Karpas-422 (cell line): Measurements from ENCODE around the gene MAPT. TPM values are rescaled to one million over a fixed set of nuclear protein-coding genes. Genes with fewer than 3 reads are reported as not detected.

ENCODE experiments used
- DNase-seq: peaks from one replicate; pipeline ENCODE4 v3.0.0-alpha.2; 2015
- H2AFZ ChIP-seq: fragments of 200-600 bp; sonication (generic); 2 replicates; pipeline ENCODE4 v1.6.1; 2014; ENCODE audit warnings: antibody characterized with exemption, low read length, mixed read lengths
- H3K27ac ChIP-seq: fragments of 200-600 bp; sonication (generic); 2 replicates; pipeline ENCODE4 v1.5.1; 2014; ENCODE audit warnings: mild to moderate bottlenecking, low read length, moderate library complexity
- H3K27me3 ChIP-seq: fragments of 200-600 bp; sonication (generic); 2 replicates; pipeline ENCODE4 v1.6.1; 2014; ENCODE audit warnings: low read length, mixed read lengths
- H3K36me3 ChIP-seq: fragments of 200-600 bp; sonication (generic); 2 replicates; pipeline ENCODE4 v1.6.1; 2014; ENCODE audit warnings: low read length, mixed read lengths; ENCODE audit not compliant: insufficient read depth
- H3K4me1 ChIP-seq: fragments of 200-600 bp; sonication (generic); 2 replicates; pipeline ENCODE4 v1.6.1; 2014; ENCODE audit warnings: mild to moderate bottlenecking, low read length, mixed read lengths
- H3K4me2 ChIP-seq: fragments of 200-600 bp; sonication (generic); 2 replicates; pipeline ENCODE4 v1.6.1; 2014; ENCODE audit warnings: low read length, low read depth, mild to moderate bottlenecking; ENCODE audit not compliant: poor library complexity, severe bottlenecking
- H3K4me3 ChIP-seq: fragments of 200-600 bp; sonication (generic); 2 replicates; pipeline ENCODE4 v1.5.1; 2014; ENCODE audit warnings: mild to moderate bottlenecking, antibody characterized with exemption, low read length, mixed read lengths
- H3K79me2 ChIP-seq: fragments of 200-600 bp; sonication (generic); 2 replicates; pipeline ENCODE4 v1.6.1; 2014; ENCODE audit warnings: mild to moderate bottlenecking, low read length, mixed read lengths
- H3K9ac ChIP-seq: fragments of 200-600 bp; sonication (generic); 2 replicates; pipeline ENCODE4 v1.6.0; 2014; ENCODE audit warnings: low read length
- H3K9me2 ChIP-seq: fragments of 200-600 bp; sonication (generic), shearing (Covaris generic); replicated peaks from 2 replicates; pipeline ENCODE4 v1.6.0; 2014; ENCODE audit warnings: mild to moderate bottlenecking, low read length, moderate library complexity; ENCODE audit not compliant: insufficient read depth
- H3K9me3 ChIP-seq: fragments of 300-700, 200-600 bp; sonication (generic); 2 replicates; pipeline ENCODE4 v1.6.1; 2014; ENCODE audit warnings: low read length, mixed read lengths
- H4K20me1 ChIP-seq: fragments of 200-600 bp; sonication (generic); 2 replicates; pipeline ENCODE4 v1.6.1; 2014; ENCODE audit warnings: mild to moderate bottlenecking, antibody characterized with exemption, low read length, low read depth; ENCODE audit not compliant: insufficient read depth
- total RNA-seq: library from RNA; depleted of rRNA; stranded (reverse); fragments of >200 nt; shearing (Covaris generic); gene quantifications from 2 replicates; pipeline ENCODE4 v1.2.3, GENCODE V29; 2014; ENCODE audit warnings: low replicate concordance; rRNA removed

MAPT gene
- 0.14 and 0.15 TPM in 2 replicates for total RNA-seq

DNA sequence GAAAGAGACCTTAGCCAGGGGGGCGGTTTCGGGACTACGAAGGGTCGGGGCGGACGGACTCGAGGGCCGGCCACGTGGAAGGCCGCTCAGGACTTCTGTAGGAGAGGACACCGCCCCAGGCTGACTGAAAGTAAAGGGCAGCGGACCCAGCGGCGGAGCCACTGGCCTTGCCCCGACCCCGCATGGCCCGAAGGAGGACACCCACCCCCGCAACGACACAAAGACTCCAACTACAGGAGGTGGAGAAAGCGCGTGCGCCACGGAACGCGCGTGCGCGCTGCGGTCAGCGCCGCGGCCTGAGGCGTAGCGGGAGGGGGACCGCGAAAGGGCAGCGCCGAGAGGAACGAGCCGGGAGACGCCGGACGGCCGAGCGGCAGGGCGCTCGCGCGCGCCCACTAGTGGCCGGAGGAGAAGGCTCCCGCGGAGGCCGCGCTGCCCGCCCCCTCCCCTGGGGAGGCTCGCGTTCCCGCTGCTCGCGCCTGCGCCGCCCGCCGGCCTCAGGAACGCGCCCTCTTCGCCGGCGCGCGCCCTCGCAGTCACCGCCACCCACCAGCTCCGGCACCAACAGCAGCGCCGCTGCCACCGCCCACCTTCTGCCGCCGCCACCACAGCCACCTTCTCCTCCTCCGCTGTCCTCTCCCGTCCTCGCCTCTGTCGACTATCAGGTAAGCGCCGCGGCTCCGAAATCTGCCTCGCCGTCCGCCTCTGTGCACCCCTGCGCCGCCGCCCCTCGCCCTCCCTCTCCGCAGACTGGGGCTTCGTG lies at the start of gene MAPT:
Gene MAPT (plus strand): TSS at position 533 of the 763 bp plus-strand sequence. CDS start 67,784 bp downstream, outside the sequence.
- Histone ChIP-seq H3K4me1 (peaks cover 6% of the 10 kb centered on the region), H3K9me3 (no peaks in the 10 kb centered on the region), H3K9me2 (no peaks in the 10 kb centered on the region), H3K9ac (0 out of 2 replicates have a peak within 1 kb of the TSS, but pooled peaks have one; percentile 19), H4K20me1 (no peaks in the 10 kb centered on the region), H3K27ac (no peak within 1 kb of the TSS), H3K79me2 (no peaks in the 10 kb centered on the region), H3K27me3 (no peaks in the 10 kb centered on the region), H3K36me3 (no peaks in the 10 kb centered on the region), H3K4me2 (peak within 1 kb of the TSS; percentile 54), H2AFZ (peak within 1 kb of the TSS; percentile 52; the same call in 1 of the 2 replicates), H3K4me3 (peak within 1 kb of the TSS; percentile 49; the same call in 1 of the 2 replicates)
- peak; percentile 89 for DNase-seq

DNA sequence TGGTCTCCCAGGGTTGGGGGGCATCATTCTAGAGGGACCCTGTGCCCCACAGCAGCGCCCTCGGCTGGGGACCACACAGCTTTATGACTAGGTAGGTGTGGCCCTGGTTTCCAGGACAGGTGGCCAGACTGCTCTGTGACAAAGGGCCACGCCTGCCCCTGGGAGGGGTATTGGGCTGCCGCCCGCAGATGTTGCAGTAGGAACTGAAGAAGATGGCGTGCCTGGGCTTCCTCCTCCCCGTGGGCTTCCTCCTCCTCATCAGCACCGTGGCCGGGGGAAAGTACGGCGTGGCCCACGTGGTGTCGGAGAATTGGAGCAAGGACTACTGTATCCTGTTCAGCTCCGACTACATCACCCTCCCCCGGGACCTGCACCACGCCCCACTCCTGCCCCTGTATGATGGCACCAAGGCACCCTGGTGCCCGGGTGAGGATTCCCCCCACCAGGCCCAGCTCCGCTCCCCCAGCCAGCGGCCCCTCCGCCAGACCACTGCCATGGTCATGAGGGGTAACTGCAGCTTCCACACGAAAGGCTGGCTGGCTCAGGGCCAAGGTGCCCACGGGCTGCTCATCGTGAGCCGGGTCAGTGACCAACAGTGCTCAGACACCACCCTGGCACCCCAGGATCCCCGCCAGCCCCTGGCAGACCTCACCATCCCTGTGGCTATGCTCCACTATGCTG lies 49.5 kb upstream of the MAPT start, which contains the start of gene SPPL2C:
Gene SPPL2C (plus strand): TSS at position 187 of the 681 bp plus-strand sequence. CDS start 26 bp downstream, at position 213.
- Histone ChIP-seq H3K9me2 (no peaks in the 10 kb centered on the region), H3K79me2 (no peaks in the 10 kb centered on the region), H4K20me1 (0 out of 2 replicates have a peak, but pooled peaks cover 4% of the 10 kb centered on the region), H2AFZ (no peak within 1 kb of the TSS), H3K4me1 (no peaks in the 10 kb centered on the region), H3K27ac (no peak within 1 kb of the TSS), H3K4me3 (no peak within 1 kb of the TSS), H3K4me2 (no peak within 1 kb of the TSS), H3K27me3 (no peaks in the 10 kb centered on the region), H3K9ac (no peak within 1 kb of the TSS), H3K9me3 (no peaks in the 10 kb centered on the region), H3K36me3 (no peaks in the 10 kb centered on the region)
- no peak for DNase-seq

DNA sequence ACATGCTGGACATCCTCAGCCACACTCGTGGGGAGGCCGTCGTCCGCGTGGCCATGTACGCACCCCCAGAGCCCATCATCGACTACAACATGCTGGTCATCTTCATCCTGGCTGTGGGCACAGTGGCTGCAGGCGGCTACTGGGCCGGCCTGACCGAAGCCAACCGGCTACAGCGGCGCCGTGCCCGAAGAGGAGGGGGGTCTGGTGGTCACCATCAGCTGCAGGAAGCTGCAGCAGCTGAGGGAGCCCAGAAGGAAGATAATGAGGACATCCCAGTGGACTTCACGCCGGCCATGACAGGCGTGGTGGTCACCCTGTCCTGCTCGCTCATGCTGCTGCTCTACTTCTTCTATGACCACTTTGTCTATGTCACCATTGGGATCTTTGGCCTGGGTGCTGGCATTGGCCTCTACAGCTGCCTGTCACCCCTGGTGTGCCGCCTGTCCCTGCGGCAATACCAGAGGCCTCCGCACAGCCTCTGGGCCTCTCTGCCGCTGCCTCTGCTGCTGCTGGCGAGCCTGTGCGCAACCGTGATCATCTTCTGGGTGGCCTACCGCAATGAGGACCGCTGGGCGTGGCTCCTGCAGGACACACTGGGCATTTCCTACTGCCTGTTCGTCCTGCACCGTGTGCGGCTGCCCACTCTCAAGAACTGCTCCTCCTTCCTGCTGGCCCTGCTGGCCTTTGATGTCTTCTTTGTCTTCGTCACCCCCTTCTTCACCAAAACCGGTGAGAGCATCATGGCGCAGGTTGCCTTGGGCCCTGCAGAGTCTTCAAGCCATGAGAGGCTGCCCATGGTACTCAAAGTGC lies 48.8 kb upstream of the MAPT start:
- no peak overlapping the region for H3K27ac ChIP-seq
- no peaks in the 10 kb centered on the region for H3K27me3 ChIP-seq
- no peak for DNase-seq
- no peak overlapping the region for H3K9ac ChIP-seq
- H3K4me1 ChIP-seq = no peaks in the 10 kb centered on the region
- H2AFZ ChIP-seq = no peak overlapping the region
- H3K79me2 ChIP-seq = no peaks in the 10 kb centered on the region
- no peaks in the 10 kb centered on the region for H3K36me3 ChIP-seq
- H3K9me2 ChIP-seq = no peaks in the 10 kb centered on the region
- H3K4me3 ChIP-seq = no peak overlapping the region
- H4K20me1 ChIP-seq = 0 out of 2 replicates have a peak, but pooled peaks cover 4% of the 10 kb centered on the region
- H3K9me3 ChIP-seq = no peaks in the 10 kb centered on the region
- H3K4me2 ChIP-seq = no peak overlapping the region

- no peaks in the 10 kb centered on the region for H3K27me3 ChIP-seq
- no peaks in the 10 kb centered on the region for H3K9me2 ChIP-seq
- DNase-seq = no peak
- no peak overlapping the region for H3K4me2 ChIP-seq
- H4K20me1 ChIP-seq = 0 out of 2 replicates have a peak, but pooled peaks cover 4% of the 10 kb centered on the region
- no peak overlapping the region for H3K9ac ChIP-seq
- no peaks in the 10 kb centered on the region for H3K79me2 ChIP-seq
- H3K4me3 ChIP-seq = no peak overlapping the region
- H3K4me1 ChIP-seq = no peaks in the 10 kb centered on the region
- H3K9me3 ChIP-seq = no peaks in the 10 kb centered on the region
- no peaks in the 10 kb centered on the region for H3K36me3 ChIP-seq
- no peak overlapping the region for H2AFZ ChIP-seq
- H3K27ac ChIP-seq = no peak overlapping the region
These were observed 48.1 kb upstream of the MAPT start for GRCh38 chr17:45846223-45846622.

- no peak for DNase-seq
- Histone ChIP-seq H3K4me2 (no peak overlapping the region), H3K4me3 (no peak overlapping the region), H3K9ac (no peak overlapping the region), H4K20me1 (0 out of 2 replicates have a peak, but pooled peaks cover 4% of the 10 kb centered on the region), H2AFZ (no peak overlapping the region), H3K27ac (no peak overlapping the region), H3K9me2 (no peaks in the 10 kb centered on the region), H3K79me2 (no peaks in the 10 kb centered on the region), H3K9me3 (no peaks in the 10 kb centered on the region), H3K36me3 (no peaks in the 10 kb centered on the region), H3K27me3 (no peaks in the 10 kb centered on the region), H3K4me1 (no peaks in the 10 kb centered on the region)
These were observed 47.7 kb upstream of the MAPT start for GRCh38 chr17:45846646-45847045.

DNA sequence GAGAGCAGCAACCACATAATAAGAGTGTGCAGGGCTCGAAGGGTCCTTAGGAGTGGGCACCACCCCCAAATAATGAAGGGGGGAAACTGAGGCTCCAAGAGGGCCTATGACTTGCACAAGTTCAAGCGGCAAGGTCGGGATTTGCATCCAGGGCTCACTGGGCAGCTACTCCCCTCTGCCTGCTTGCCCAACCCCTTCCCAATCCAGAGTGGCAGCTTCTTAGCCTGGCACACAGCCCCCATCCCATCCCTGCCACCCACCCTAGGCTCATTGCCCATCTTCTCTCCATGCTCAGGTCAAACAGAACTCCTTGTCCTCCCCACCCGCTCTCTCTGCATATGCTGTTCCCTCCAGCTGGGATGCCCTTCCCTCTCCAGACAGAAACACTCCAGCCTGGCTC lies 47.3 kb upstream of the MAPT start:
- no peaks in the 10 kb centered on the region for H3K79me2 ChIP-seq
- no peak overlapping the region for H3K9ac ChIP-seq
- H3K4me3 ChIP-seq = no peak overlapping the region
- no peaks in the 10 kb centered on the region for H3K9me2 ChIP-seq
- no peaks in the 10 kb centered on the region for H3K36me3 ChIP-seq
- no peak overlapping the region for H2AFZ ChIP-seq
- no peak overlapping the region for H3K4me2 ChIP-seq
- no peak overlapping the region for H3K27ac ChIP-seq
- no peaks in the 10 kb centered on the region for H3K27me3 ChIP-seq
- H3K9me3 ChIP-seq = no peaks in the 10 kb centered on the region
- H3K4me1 ChIP-seq = no peaks in the 10 kb centered on the region
- DNase-seq = no peak
- 0 out of 2 replicates have a peak, but pooled peaks cover 4% of the 10 kb centered on the region for H4K20me1 ChIP-seq

DNA sequence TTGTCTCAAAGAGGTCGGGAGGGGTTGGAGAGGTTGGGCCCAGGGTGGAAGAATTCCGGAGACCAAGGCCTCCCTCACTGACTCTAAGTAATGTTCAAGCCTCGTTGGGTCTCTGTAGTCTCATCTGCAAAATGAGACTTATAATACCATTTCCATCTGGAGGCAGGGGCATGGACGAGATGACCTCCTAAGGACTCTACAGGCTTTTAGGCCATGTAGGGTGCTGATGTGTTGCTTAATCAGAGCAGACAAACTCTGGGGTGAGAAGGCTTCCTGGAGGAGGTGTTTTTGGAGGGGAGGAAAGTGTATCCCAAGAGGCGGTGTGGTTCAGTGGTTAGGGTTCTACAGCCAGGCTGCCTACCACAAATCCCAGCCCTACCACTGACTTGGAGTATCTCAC lies 46.6 kb upstream of the MAPT start:
- no peak for DNase-seq
- H3K27me3 ChIP-seq = no peaks in the 10 kb centered on the region
- H2AFZ ChIP-seq = no peak overlapping the region
- H3K9ac ChIP-seq = no peak overlapping the region
- no peaks in the 10 kb centered on the region for H3K9me3 ChIP-seq
- H3K4me1 ChIP-seq = no peaks in the 10 kb centered on the region
- no peaks in the 10 kb centered on the region for H3K79me2 ChIP-seq
- H3K9me2 ChIP-seq = no peaks in the 10 kb centered on the region
- 0 out of 2 replicates have a peak, but pooled peaks cover 4% of the 10 kb centered on the region for H4K20me1 ChIP-seq
- no peak overlapping the region for H3K4me2 ChIP-seq
- H3K4me3 ChIP-seq = no peak overlapping the region
- no peak overlapping the region for H3K27ac ChIP-seq
- no peaks in the 10 kb centered on the region for H3K36me3 ChIP-seq
